Mesendoderm (in vitro differentiated cells): Measurements from ENCODE around the gene IGHMBP2.

Experiments
- DNase-seq: peaks from one replicate; pipeline ENCODE4 v3.0.0; 2013
- H2AK5ac ChIP-seq: 2 replicates; pipeline ENCODE4 v1.6.1; 2013; ENCODE audit warnings: low read length, inconsistent platforms
- H2BK120ac ChIP-seq: 2 replicates; pipeline ENCODE4 v1.6.1; 2013; ENCODE audit warnings: low read depth, mild to moderate bottlenecking, low read length, moderate library complexity, mixed read lengths
- H2BK15ac ChIP-seq: replicated peaks from 2 replicates; pipeline ENCODE4 v1.6.1; 2013; ENCODE audit warnings: low read depth, mild to moderate bottlenecking, moderate library complexity
- H2BK5ac ChIP-seq: 2 replicates; pipeline ENCODE4 v1.6.1; 2013; ENCODE audit warnings: low read length, inconsistent platforms
- H3K18ac ChIP-seq: 2 replicates; pipeline ENCODE4 v1.6.1; 2013; ENCODE audit warnings: mild to moderate bottlenecking, low read length, mixed read lengths
- H3K23ac ChIP-seq: one replicate; pipeline ENCODE4 v1.6.1; 2013; ENCODE audit warnings: low read length
- H3K27ac ChIP-seq: 2 replicates; pipeline ENCODE4 v1.5.1; 2013; ENCODE audit warnings: low read depth, mild to moderate bottlenecking, inconsistent platforms, low read length, moderate library complexity
- H3K27me3 ChIP-seq: 2 replicates; pipeline ENCODE4 v1.6.1; 2013; ENCODE audit warnings: low read length, control low read depth, mild to moderate bottlenecking, inconsistent platforms; ENCODE audit not compliant: insufficient read depth, poor library complexity
- H3K36me3 ChIP-seq: 2 replicates; pipeline ENCODE4 v1.6.1; 2013; ENCODE audit warnings: low read length, inconsistent platforms; ENCODE audit not compliant: control insufficient read depth, insufficient read depth
- H3K4ac ChIP-seq: one replicate; pipeline ENCODE4 v1.6.1; 2013; ENCODE audit warnings: low read depth, mild to moderate bottlenecking, low read length, moderate library complexity
- H3K4me1 ChIP-seq: 2 replicates; pipeline ENCODE4 v1.6.1; 2013; ENCODE audit warnings: low read depth, low read length, inconsistent platforms; ENCODE audit not compliant: control insufficient read depth
- H3K4me2 ChIP-seq: 2 replicates; pipeline ENCODE4 v1.6.1; 2013; ENCODE audit warnings: low read length
- H3K4me3 ChIP-seq: 2 replicates; pipeline ENCODE4 v1.5.1; 2013; ENCODE audit warnings: mild to moderate bottlenecking, low read length
- H3K56ac ChIP-seq: one replicate; pipeline ENCODE4 v1.6.1; 2013; ENCODE audit warnings: low read length
- H3K79me1 ChIP-seq: 2 replicates; pipeline ENCODE4 v1.6.1; 2013; ENCODE audit warnings: low read length, inconsistent platforms
- H3K79me2 ChIP-seq: 2 replicates; pipeline ENCODE4 v1.6.1; 2013; ENCODE audit warnings: mild to moderate bottlenecking, low read length; ENCODE audit not compliant: control insufficient read depth, insufficient read depth
- H3K9ac ChIP-seq: 2 replicates; pipeline ENCODE4 v1.6.1; 2013; ENCODE audit warnings: low read length, inconsistent platforms
- H4K5ac ChIP-seq: one replicate; pipeline ENCODE4 v1.6.1; 2013; ENCODE audit warnings: low read length
- H4K8ac ChIP-seq: one replicate; pipeline ENCODE4 v1.6.1; 2013; ENCODE audit warnings: low read depth, mild to moderate bottlenecking, control low read depth, low read length, moderate library complexity
- WGBS: extraction: QIAGEN DNeasy Blood & Tissue Kit; methylation state at CpG from one replicate; pipeline ENCODE4 v1.1.7; 2013; ENCODE audit warnings: low lambda C conversion rate, missing lambda C conversion rate; ENCODE audit not compliant: insufficient coverage; ENCODE audit errors: extremely low coverage; 5-methylcytosine and 5-hydroxymethylcytosine counted together

The IGHMBP2 gene

DNA sequence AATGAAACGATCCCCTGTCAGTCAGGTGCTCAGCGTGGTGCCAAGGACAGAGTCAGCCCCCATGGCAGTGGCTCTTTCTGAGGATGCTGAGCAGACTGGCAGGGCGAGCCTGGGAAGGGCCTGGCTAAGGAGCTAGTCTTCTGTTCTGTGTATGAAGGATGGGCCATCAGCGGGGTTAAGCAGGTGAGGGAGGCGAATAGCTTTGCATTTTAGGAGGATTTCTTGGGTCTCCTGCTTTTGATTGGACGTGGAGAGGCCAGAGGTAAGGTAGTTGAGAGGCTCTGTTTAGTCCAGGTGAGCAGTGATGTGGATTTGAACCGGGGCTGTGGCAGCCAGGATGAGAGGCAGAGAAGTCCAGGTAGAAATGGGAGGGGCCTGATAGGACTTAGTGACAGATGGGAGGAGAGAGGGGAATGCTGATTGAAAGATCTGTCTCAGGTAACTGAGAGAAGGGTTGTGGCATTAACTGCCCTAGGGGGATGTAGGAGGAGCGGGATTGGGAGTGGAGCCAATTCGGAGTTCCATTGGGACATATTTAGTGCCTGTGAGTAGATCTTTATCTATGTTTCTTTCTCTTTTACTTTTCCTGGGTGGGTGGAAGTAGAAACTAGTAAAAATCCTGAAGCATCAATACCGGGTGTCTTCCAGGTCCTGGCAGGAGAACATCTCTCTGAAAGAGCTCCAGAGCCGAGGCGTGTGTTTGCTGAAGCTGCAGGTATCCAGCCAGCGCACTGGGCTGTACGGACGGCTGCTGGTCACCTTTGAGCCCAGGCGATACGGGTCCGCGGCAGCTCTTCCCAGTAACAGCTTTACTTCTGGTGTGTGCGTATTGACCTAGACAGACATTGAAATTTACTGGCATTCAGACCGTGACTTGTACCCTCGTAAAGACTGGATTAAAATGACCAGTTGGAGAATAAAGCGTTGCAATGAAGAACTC, 2.0 kb downstream of the IGHMBP2 start:
- H3K27ac ChIP-seq = no peak overlapping the region
- DNase-seq = peak; percentile 16
- WGBS = no CpG with 5 or more reads among the region's 23 CpGs

DNA sequence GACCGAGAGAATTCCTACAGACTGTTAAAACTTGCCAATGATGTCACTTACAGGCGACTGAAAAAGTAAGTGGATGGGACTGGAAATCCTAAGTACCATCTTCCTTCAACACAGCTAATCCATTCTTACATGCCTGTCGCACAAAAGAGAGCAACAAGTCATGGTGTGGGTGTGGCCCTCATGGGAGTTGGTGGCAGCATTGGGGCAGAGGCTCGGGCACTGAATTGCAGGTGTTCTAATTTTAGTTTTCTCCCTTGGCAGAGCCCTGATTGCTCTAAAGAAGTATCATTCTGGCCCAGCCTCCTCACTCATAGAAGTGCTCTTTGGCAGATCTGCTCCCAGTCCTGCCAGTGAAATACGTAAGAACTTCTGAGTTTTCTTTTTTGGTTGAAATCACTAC, 4.6 kb downstream of the IGHMBP2 start:
- WGBS = no CpG with 5 or more reads among the region's 5 CpGs
- H3K36me3 ChIP-seq = peaks cover 7% of the 10 kb centered on the region

More for the DNA sequence above, 2.0 kb downstream of the IGHMBP2 start:
- Histone ChIP-seq H3K4me1 (no peaks in the 10 kb centered on the region), H2BK5ac (no peak overlapping the region), H2BK120ac (no peak overlapping the region), H3K4me2 (no peak overlapping the region), H3K4me3 (no peak overlapping the region), H3K36me3 (peaks cover 2% of the 10 kb centered on the region), H3K79me2 (peaks cover 40% of the 10 kb centered on the region), H2BK15ac (no peak overlapping the region), H3K56ac (no peak overlapping the region), H3K23ac (no peak overlapping the region), H3K18ac (no peak overlapping the region), H3K79me1 (peaks cover 29% of the 10 kb centered on the region), H4K5ac (no peak overlapping the region), H3K27me3 (no peaks in the 10 kb centered on the region), H3K9ac (no peak overlapping the region), H4K8ac (no peak overlapping the region), H3K4ac (no peak overlapping the region), H2AK5ac (no peak overlapping the region)

DNA sequence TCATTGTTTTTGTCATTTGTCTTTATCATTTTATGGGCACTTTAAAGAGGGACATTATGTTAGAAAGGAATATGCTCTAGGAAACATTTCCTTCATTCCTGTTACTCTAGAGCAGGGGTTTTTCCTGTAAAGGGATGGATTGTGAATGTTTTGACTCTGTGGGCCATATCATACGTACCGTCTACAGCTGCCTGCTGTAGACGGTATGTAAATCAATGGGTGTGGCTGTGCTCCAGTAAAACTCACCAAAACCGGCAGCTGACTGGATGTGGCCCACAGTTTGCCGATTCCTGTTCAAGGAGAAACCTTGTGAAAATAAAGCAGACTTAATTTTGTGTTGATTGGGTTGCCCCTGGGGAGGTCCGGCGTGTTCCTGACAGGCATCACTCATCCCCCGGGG, 7.3 kb downstream of the IGHMBP2 start:
- no CpG with 5 or more reads among the region's 8 CpGs for WGBS
- Histone ChIP-seq H3K79me2 (no peaks in the 10 kb centered on the region), H4K5ac (no peak overlapping the region), H3K18ac (no peak overlapping the region), H3K9ac (no peak overlapping the region), H3K4me2 (no peak overlapping the region), H2AK5ac (no peak overlapping the region), H3K23ac (no peak overlapping the region), H2BK5ac (no peak overlapping the region), H3K56ac (no peak overlapping the region), H2BK15ac (no peak overlapping the region), H3K4me3 (no peak overlapping the region), H3K4me1 (no peaks in the 10 kb centered on the region), H3K4ac (no peak overlapping the region), H3K27me3 (no peaks in the 10 kb centered on the region), H2BK120ac (no peak overlapping the region), H4K8ac (no peak overlapping the region), H3K36me3 (peaks cover 9% of the 10 kb centered on the region), H3K27ac (no peak overlapping the region), H3K79me1 (no peaks in the 10 kb centered on the region)
- DNase-seq = no peak

More for the DNA sequence above, 4.6 kb downstream of the IGHMBP2 start:
- Histone ChIP-seq H3K79me2 (peaks cover 15% of the 10 kb centered on the region), H2BK5ac (no peak overlapping the region), H2AK5ac (no peak overlapping the region), H3K4ac (no peak overlapping the region), H3K79me1 (peaks cover 15% of the 10 kb centered on the region), H3K4me3 (no peak overlapping the region), H2BK120ac (no peak overlapping the region), H4K8ac (no peak overlapping the region), H3K56ac (no peak overlapping the region), H3K4me2 (no peak overlapping the region), H3K18ac (no peak overlapping the region), H4K5ac (no peak overlapping the region), H3K4me1 (no peaks in the 10 kb centered on the region), H3K27ac (no peak overlapping the region), H2BK15ac (no peak overlapping the region), H3K9ac (no peak overlapping the region), H3K27me3 (no peaks in the 10 kb centered on the region), H3K23ac (no peak overlapping the region)
- DNase-seq = no peak

- peaks cover 12% of the 10 kb centered on the region for H3K36me3 ChIP-seq
These were observed 8.0 kb downstream of the IGHMBP2 start for GRCh38 chr11:68911731-68912130.

DNA sequence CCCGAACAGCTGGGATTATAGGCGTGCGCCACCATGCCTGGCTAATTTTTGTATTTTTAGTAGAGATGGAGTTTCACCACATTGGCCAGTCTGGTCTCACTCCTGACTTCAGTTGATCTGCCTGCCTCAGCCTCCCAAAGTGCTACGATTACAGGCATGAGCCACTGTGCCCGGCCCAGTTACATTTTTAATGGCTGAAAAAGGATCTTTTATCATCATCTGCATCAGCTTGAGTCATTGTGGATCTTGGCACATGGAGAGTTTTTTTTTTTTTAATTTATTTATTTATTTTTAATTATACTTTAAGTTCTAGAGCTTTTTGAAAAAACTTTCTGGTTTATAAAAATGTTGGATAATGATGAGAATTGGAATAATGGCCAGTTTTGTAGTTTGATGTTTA, 8.6 kb downstream of the IGHMBP2 start:
- Histone ChIP-seq H3K9ac (no peak overlapping the region), H3K56ac (no peak overlapping the region), H3K4me1 (no peaks in the 10 kb centered on the region), H4K8ac (no peak overlapping the region), H2BK5ac (no peak overlapping the region), H3K4me3 (no peak overlapping the region), H3K79me2 (no peaks in the 10 kb centered on the region), H3K27ac (no peak overlapping the region), H4K5ac (no peak overlapping the region), H2AK5ac (no peak overlapping the region), H3K36me3 (peaks cover 12% of the 10 kb centered on the region), H2BK120ac (no peak overlapping the region), H3K4me2 (no peak overlapping the region), H3K23ac (no peak overlapping the region), H3K27me3 (no peaks in the 10 kb centered on the region), H3K18ac (no peak overlapping the region), H3K4ac (no peak overlapping the region), H2BK15ac (no peak overlapping the region), H3K79me1 (no peaks in the 10 kb centered on the region)
- no peak for DNase-seq
- WGBS = no CpG with 5 or more reads among the region's 5 CpGs

More at GRCh38 chr11:68911731-68912130, 8.0 kb downstream of the IGHMBP2 start:
- Histone ChIP-seq H3K79me1 (no peaks in the 10 kb centered on the region), H3K9ac (no peak overlapping the region), H3K4ac (no peak overlapping the region), H3K18ac (no peak overlapping the region), H3K23ac (no peak overlapping the region), H3K4me1 (no peaks in the 10 kb centered on the region), H2BK120ac (no peak overlapping the region), H2BK5ac (no peak overlapping the region), H2AK5ac (no peak overlapping the region), H3K79me2 (no peaks in the 10 kb centered on the region), H3K27ac (no peak overlapping the region), H4K8ac (no peak overlapping the region), H4K5ac (no peak overlapping the region), H3K4me3 (no peak overlapping the region), H3K56ac (no peak overlapping the region), H3K27me3 (no peaks in the 10 kb centered on the region), H2BK15ac (no peak overlapping the region), H3K4me2 (no peak overlapping the region)
- DNase-seq = no peak
- WGBS = no CpG with 5 or more reads among the region's 16 CpGs
